Dermis microvascular lymphatic vessel endothelial cell (primary cell): Measurements from ENCODE around the gene DIRAS1. TPM values are rescaled to one million over a fixed set of nuclear protein-coding genes. Genes with fewer than 3 reads are reported as not detected.
"Not testable (repeated sequence)": the region's sequence is repeated elsewhere in the genome, so short reads cannot be mapped to it uniquely, and the experiment has no call there.

Source experiments
- DNase-seq, 2 donors: peaks; one replicate each; pipeline versions ENCODE4 v3.0.0 to v3.0.0-alpha.2; 2010; ENCODE audit warnings: low read depth in 2 of 2
- total RNA-seq: library from RNA; depleted of rRNA; stranded (reverse); fragments of >200 nt; gene quantifications from 2 replicates; pipeline ENCODE4 v1.2.1, GENCODE V29; 2014

The DIRAS1 gene
- total RNA-seq, 1 donor from 2014 or later = 0.13 TPM

GRCh38 chr19:2678044-2678671, 43.0 kb downstream of the DIRAS1 start:
- DNase-seq = no peak

- DNase-seq = no peak
These were observed 44.3 kb downstream of the DIRAS1 start for GRCh38 chr19:2676823-2677222.

- DNase-seq = no peak
These were observed 45.3 kb downstream of the DIRAS1 start for GRCh38 chr19:2675892-2676291.

GRCh38 chr19:2670217-2670616, 51.0 kb downstream of the DIRAS1 start:
- DNase-seq = no peak

- DNase-seq = no peak
These were observed 52.9 kb downstream of the DIRAS1 start for GRCh38 chr19:2668175-2668763.

- not testable (repeated sequence) for DNase-seq
These were observed 53.8 kb downstream of the DIRAS1 start for GRCh38 chr19:2667349-2667748.

GRCh38 chr19:2666344-2666994, 54.7 kb downstream of the DIRAS1 start:
- DNase-seq = no peak

- DNase-seq = no peak
These were observed 56.1 kb downstream of the DIRAS1 start for GRCh38 chr19:2665103-2665502.

Other genes with a start within 250 kb of the DIRAS1 start
- gene GADD45B, start 245.2 kb downstream of the DIRAS1 start, total RNA-seq = 42.0 and 107 TPM in 2 replicates
- 0.64 and 1.1 TPM in 2 replicates for gene GNG7, start 18.7 kb downstream of the DIRAS1 start, total RNA-seq
- 14.2 and 21.7 TPM in 2 replicates for gene SLC39A3, start 18.6 kb upstream of the DIRAS1 start, total RNA-seq
- gene SGTA, start 61.9 kb upstream of the DIRAS1 start, total RNA-seq = 31.6 and 42.2 TPM in 2 replicates
- 60.2 and 64.6 TPM in 2 replicates for gene THOP1, start 64.1 kb upstream of the DIRAS1 start, total RNA-seq
- gene ZNF554, start 98.5 kb upstream of the DIRAS1 start, total RNA-seq = 2.1 and 3.9 TPM in 2 replicates
- gene ZNF555, start 120.1 kb upstream of the DIRAS1 start, total RNA-seq = 3.1 and 4.4 TPM in 2 replicates
- gene ZNF556, start 146.0 kb upstream of the DIRAS1 start, total RNA-seq = not detected in 2 replicates
- gene ZNF57, start 179.6 kb upstream of the DIRAS1 start, total RNA-seq = 3.2 and 3.7 TPM in 2 replicates
- 3.7 and 4.4 TPM in 2 replicates for gene ZNF77, start 223.6 kb upstream of the DIRAS1 start, total RNA-seq